NT2/D1 (cell line): ENCODE data around the gene CD164L2.

ENCODE experiments used
- YY1 ChIP-seq: IDR thresholded peaks from 2 replicates; pipeline ENCODE4 v1.6.1; 2011; ENCODE audit not compliant: insufficient read length, insufficient read depth
- ZNF274 ChIP-seq: IDR thresholded peaks from 2 replicates; pipeline ENCODE4 v1.6.1; 2011; ENCODE audit warnings: mild to moderate bottlenecking, low read depth, low read length

GRCh38 chr1:27403065-27403726, 20.1 kb upstream of the CD164L2 start:
- no peak for TF ChIP-seq YY1
- TF ChIP-seq ZNF274, result no peak
